ENCODE data around the gene SOX4.

The SOX4 gene

DNA sequence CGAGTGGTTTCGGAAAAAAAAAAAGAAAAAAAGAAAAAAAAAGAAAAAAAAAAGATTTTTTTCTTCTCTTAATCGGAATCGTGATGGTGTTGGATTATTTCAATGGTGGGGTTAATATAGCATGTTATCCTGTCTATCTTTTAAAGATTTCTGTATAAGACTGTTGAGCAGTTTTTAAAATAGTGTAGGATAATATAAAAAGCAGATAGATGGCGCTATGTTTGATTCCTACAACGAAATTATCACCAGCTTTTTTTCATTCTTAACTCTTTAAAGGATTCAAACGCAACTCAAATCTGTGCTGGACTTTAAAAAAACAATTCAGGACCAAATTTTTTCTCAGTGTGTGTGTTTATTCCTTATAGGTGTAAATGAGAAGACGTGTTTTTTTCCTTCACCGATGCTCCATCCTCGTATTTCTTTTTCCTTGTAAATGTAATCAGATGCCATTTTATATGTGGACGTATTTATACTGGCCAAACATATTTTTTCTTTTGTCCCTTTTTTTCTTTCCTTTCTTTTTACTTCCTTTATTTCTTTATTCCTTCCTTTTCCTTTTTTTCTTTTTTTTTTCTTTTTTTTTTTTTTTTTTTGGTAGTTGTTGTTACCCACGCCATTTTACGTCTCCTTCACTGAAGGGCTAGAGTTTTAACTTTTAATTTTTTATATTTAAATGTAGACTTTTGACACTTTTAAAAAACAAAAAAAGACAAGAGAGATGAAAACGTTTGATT is 3.6 kb downstream of the SOX4 start:
- ChIA-PET POLR2A (interaction anchor here (0.7 to 8.8 kb wide), 17 partner anchors 9 to 668 kb away, joined by 3 to 141 read pairs (median 4); no protein-coding TSS in a partner anchor), CTCF (interaction anchor here (0.5 to 1.2 kb wide), 9 partner anchors 15 to 1891 kb away, joined by 3 to 7 read pairs (median 3); no protein-coding TSS in a partner anchor)
- Histone ChIP-seq H3K4me1 (ENCODE audit: control insufficient read depth, insufficient read depth, low read length) (peaks cover 16% of the 10 kb centered on the region), H3K9me3 (ENCODE audit: control insufficient read depth, insufficient read depth, low read depth, low read length) (no peaks in the 10 kb centered on the region), H3K4me3 (ENCODE audit: low read depth, low read length) (peak overlapping the region; percentile 55), H3K36me3 (ENCODE audit: control insufficient read depth in 2 of 2, insufficient read depth in 1 of 2, low read length in 2 of 2) (peaks cover 22 to 40% of the 10 kb centered on the region in 2 experiments), H3K27ac (ENCODE audit: extremely low read depth, low read depth, low read length) (peak overlapping the region; percentile 99)
- no peak for TF ChIP-seq GLIS2 (tag by site-specific recombination; IDR thresholded peaks at IDR 0.05)
- no peak for TF ChIP-seq SP2 (tag by site-specific recombination; IDR thresholded peaks at IDR 0.05)
- TF ChIP-seq OVOL3 (tag by site-specific recombination; IDR thresholded peaks at IDR 0.05), result 0 out of 2 replicates have a peak, but pooled peaks have one; percentile 24
- TF ChIP-seq YY1 (tag by site-specific recombination; IDR thresholded peaks at IDR 0.05), result peak; percentile 19; the same call in 1 of the 2 replicates
- no peak for TF ChIP-seq SP7 (tag by site-specific recombination; IDR thresholded peaks at IDR 0.05)
- TF ChIP-seq ZNF664 (tag by site-specific recombination; IDR thresholded peaks at IDR 0.05), result peak; percentile 7; the same call in 1 of the 2 replicates
- TF ChIP-seq KLF10 (tag by site-specific recombination; IDR thresholded peaks at IDR 0.05), result peak; percentile 49
- TF ChIP-seq ZNF768 (tag by site-specific recombination; IDR thresholded peaks at IDR 0.05), result no peak
- TF ChIP-seq, protein P1, sequence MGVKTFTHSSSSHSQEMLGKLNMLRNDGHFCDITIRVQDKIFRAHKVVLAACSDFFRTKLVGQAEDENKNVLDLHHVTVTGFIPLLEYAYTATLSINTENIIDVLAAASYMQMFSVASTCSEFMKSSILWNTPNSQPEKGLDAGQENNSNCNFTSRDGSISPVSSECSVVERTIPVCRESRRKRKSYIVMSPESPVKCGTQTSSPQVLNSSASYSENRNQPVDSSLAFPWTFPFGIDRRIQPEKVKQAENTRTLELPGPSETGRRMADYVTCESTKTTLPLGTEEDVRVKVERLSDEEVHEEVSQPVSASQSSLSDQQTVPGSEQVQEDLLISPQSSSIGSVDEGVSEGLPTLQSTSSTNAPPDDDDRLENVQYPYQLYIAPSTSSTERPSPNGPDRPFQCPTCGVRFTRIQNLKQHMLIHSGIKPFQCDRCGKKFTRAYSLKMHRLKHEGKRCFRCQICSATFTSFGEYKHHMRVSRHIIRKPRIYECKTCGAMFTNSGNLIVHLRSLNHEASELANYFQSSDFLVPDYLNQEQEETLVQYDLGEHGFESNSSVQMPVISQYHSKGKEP (tag by site-specific recombination; IDR thresholded peaks at IDR 0.05), result no peak
- 0 out of 2 replicates have a peak, but pooled peaks have one; percentile 13 for TF ChIP-seq ZSCAN30 (tag by site-specific recombination; IDR thresholded peaks at IDR 0.05)
- 0 out of 2 replicates have a peak, but pooled peaks have one; percentile 4 for TF ChIP-seq SP3 (tag by site-specific recombination; IDR thresholded peaks at IDR 0.05)
- TF ChIP-seq ZNF621 (tag by site-specific recombination; IDR thresholded peaks at IDR 0.05), result no peak
- TF ChIP-seq, protein P2, sequence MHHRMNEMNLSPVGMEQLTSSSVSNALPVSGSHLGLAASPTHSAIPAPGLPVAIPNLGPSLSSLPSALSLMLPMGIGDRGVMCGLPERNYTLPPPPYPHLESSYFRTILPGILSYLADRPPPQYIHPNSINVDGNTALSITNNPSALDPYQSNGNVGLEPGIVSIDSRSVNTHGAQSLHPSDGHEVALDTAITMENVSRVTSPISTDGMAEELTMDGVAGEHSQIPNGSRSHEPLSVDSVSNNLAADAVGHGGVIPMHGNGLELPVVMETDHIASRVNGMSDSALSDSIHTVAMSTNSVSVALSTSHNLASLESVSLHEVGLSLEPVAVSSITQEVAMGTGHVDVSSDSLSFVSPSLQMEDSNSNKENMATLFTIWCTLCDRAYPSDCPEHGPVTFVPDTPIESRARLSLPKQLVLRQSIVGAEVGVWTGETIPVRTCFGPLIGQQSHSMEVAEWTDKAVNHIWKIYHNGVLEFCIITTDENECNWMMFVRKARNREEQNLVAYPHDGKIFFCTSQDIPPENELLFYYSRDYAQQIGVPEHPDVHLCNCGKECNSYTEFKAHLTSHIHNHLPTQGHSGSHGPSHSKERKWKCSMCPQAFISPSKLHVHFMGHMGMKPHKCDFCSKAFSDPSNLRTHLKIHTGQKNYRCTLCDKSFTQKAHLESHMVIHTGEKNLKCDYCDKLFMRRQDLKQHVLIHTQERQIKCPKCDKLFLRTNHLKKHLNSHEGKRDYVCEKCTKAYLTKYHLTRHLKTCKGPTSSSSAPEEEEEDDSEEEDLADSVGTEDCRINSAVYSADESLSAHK (tag by site-specific recombination; IDR thresholded peaks at IDR 0.05), result peak; percentile 5; the same call in 1 of the 2 replicates
- TF ChIP-seq, protein P3, sequence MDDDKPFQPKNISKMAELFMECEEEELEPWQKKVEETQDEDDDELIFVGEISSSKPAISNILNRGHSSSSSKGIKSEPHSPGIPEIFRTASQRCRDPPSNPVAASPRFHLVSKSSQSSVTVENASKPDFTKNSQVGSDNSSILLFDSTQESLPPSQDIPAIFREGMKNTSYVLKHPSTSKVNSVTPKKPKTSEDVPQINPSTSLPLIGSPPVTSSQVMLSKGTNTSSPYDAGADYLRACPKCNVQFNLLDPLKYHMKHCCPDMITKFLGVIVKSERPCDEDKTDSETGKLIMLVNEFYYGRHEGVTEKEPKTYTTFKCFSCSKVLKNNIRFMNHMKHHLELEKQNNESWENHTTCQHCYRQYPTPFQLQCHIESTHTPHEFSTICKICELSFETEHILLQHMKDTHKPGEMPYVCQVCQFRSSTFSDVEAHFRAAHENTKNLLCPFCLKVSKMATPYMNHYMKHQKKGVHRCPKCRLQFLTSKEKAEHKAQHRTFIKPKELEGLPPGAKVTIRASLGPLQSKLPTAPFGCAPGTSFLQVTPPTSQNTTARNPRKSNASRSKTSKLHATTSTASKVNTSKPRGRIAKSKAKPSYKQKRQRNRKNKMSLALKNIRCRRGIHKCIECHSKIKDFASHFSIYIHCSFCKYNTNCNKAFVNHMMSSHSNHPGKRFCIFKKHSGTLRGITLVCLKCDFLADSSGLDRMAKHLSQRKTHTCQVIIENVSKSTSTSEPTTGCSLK (tag by site-specific recombination; IDR thresholded peaks at IDR 0.05), result no peak
- no peak for TF ChIP-seq ZNF629 (tag by site-specific recombination; IDR thresholded peaks at IDR 0.05)
- TF ChIP-seq ZNF48 (tag by site-specific recombination; IDR thresholded peaks at IDR 0.05), result no peak
- TF ChIP-seq ZBTB20 (tag by site-specific recombination; IDR thresholded peaks at IDR 0.05), result no peak
- TF ChIP-seq, protein P4, sequence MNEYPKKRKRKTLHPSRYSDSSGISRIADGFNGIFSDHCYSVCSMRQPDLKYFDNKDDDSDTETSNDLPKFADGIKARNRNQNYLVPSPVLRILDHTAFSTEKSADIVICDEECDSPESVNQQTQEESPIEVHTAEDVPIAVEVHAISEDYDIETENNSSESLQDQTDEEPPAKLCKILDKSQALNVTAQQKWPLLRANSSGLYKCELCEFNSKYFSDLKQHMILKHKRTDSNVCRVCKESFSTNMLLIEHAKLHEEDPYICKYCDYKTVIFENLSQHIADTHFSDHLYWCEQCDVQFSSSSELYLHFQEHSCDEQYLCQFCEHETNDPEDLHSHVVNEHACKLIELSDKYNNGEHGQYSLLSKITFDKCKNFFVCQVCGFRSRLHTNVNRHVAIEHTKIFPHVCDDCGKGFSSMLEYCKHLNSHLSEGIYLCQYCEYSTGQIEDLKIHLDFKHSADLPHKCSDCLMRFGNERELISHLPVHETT (tag by site-specific recombination; IDR thresholded peaks at IDR 0.05), result 0 out of 2 replicates have a peak, but pooled peaks have one; percentile 31
- no peak for TF ChIP-seq ZNF239 (tag by site-specific recombination; IDR thresholded peaks at IDR 0.05)
- TF ChIP-seq REPIN1 (tag by site-specific recombination; IDR thresholded peaks at IDR 0.05; ENCODE audit: low read depth), result 0 out of 2 replicates have a peak, but pooled peaks have one; percentile 27
- no peak for TF ChIP-seq ZNF623 (tag by site-specific recombination; IDR thresholded peaks at IDR 0.05)
- TF ChIP-seq ZNF211 (tag by site-specific recombination; IDR thresholded peaks at IDR 0.05; ENCODE audit: low read depth), result no peak
- 0 out of 2 replicates have a peak, but pooled peaks have one; percentile 24 for TF ChIP-seq ZNF184 (tag by site-specific recombination; IDR thresholded peaks at IDR 0.05)
- TF ChIP-seq ZNF2 (tag by site-specific recombination; IDR thresholded peaks at IDR 0.05), result peak; percentile 50
- TF ChIP-seq, protein P5, sequence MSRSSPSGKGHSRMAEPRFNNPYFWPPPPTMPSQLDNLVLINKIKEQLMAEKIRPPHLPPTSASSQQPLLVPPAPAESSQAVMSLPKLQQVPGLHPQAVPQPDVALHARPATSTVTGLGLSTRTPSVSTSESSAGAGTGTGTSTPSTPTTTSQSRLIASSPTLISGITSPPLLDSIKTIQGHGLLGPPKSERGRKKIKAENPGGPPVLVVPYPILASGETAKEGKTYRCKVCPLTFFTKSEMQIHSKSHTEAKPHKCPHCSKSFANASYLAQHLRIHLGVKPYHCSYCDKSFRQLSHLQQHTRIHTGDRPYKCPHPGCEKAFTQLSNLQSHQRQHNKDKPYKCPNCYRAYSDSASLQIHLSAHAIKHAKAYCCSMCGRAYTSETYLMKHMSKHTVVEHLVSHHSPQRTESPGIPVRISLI (tag by site-specific recombination; IDR thresholded peaks at IDR 0.05), result peak; percentile 98
- TF ChIP-seq WT1 (tag by site-specific recombination; IDR thresholded peaks at IDR 0.05), result 0 out of 2 replicates have a peak, but pooled peaks have one; percentile 7
- no peak for TF ChIP-seq ZNF335 (tag by site-specific recombination; conservative IDR thresholded peaks at IDR 0.05)
- TF ChIP-seq ZNF366 (tag by site-specific recombination; conservative IDR thresholded peaks at IDR 0.05), result 0 out of 2 replicates have a peak, but pooled peaks have one; percentile 41
- no peak for TF ChIP-seq ZNF76 (tag by site-specific recombination; IDR thresholded peaks at IDR 0.05; ENCODE audit: borderline replicate concordance, low read depth)
- TF ChIP-seq RBAK (tag by site-specific recombination; IDR thresholded peaks at IDR 0.05), result no peak
